IMR-90 (cell line): Measurements from ENCODE around the gene C1orf52.

ENCODE experiments used
- CEBPB ChIP-seq: IDR thresholded peaks from 2 replicates; pipeline ENCODE4 v1.6.1; 2012; ENCODE audit warnings: low read depth, low read length, improper control_type of control experiment
- CHD1 ChIP-seq: IDR thresholded peaks from 2 replicates; pipeline ENCODE4 v1.6.1; 2012; ENCODE audit warnings: low read depth, low read length, improper control_type of control experiment
- CTCF ChIP-seq: conservative IDR thresholded peaks from 2 replicates; pipeline ENCODE4 v1.5.1; 2012; ENCODE audit warnings: mild to moderate bottlenecking, low read depth, low read length, improper control_type of control experiment
- ELK1 ChIP-seq: fragments of 150-350 bp; IDR thresholded peaks from 2 replicates; pipeline ENCODE4 v1.6.1; 2016; ENCODE audit warnings: low read depth, mild to moderate bottlenecking, low read length, moderate library complexity, borderline replicate concordance
- MAFK ChIP-seq: IDR thresholded peaks from 2 replicates; pipeline ENCODE4 v1.6.1; 2012; ENCODE audit warnings: low read depth, low read length, improper control_type of control experiment
- MAZ ChIP-seq: IDR thresholded peaks from 2 replicates; pipeline ENCODE4 v1.6.1; 2012; ENCODE audit warnings: low read depth, mild to moderate bottlenecking, low read length, improper control_type of control experiment, moderate library complexity, borderline replicate concordance
- MXI1 ChIP-seq: IDR thresholded peaks from 2 replicates; pipeline ENCODE4 v1.6.1; 2012; ENCODE audit warnings: low read depth, mild to moderate bottlenecking, low read length, moderate library complexity, borderline replicate concordance
- NFE2L2 ChIP-seq: fragments of 150-350 bp; IDR thresholded peaks from 2 replicates; pipeline ENCODE4 v1.6.1; 2016; ENCODE audit warnings: low read depth, mild to moderate bottlenecking, low read length
- POLR2A ChIP-seq: IDR thresholded peaks from 2 replicates; pipeline ENCODE4 v1.6.1; 2012; ENCODE audit warnings: mild to moderate bottlenecking, low read depth, low read length
- RAD21 ChIP-seq: IDR thresholded peaks from 2 replicates; pipeline ENCODE4 v1.6.1; 2012; ENCODE audit warnings: low read length, improper control_type of control experiment
- RCOR1 ChIP-seq: IDR thresholded peaks from 2 replicates; pipeline ENCODE4 v1.6.1; 2012; ENCODE audit warnings: mild to moderate bottlenecking, low read length, improper control_type of control experiment; ENCODE audit not compliant: insufficient replicate concordance
- RFX5 ChIP-seq: IDR thresholded peaks from 2 replicates; pipeline ENCODE4 v1.8.0; 2012; ENCODE audit warnings: low read depth, mild to moderate bottlenecking, low read length, moderate library complexity
- SMC3 ChIP-seq: fragments of 150-350 bp; IDR thresholded peaks from 2 replicates; pipeline ENCODE4 v1.6.1; 2016; ENCODE audit warnings: low read depth, mild to moderate bottlenecking, antibody characterized with exemption, low read length, moderate library complexity
- TF ChIP-seq, protein P1 (sequence below): fragments of 150-350 bp; IDR thresholded peaks from 2 replicates; pipeline ENCODE4 v1.6.1; 2017; ENCODE audit warnings: mild to moderate bottlenecking, antibody characterized with exemption, low read length, low read depth

DNA sequence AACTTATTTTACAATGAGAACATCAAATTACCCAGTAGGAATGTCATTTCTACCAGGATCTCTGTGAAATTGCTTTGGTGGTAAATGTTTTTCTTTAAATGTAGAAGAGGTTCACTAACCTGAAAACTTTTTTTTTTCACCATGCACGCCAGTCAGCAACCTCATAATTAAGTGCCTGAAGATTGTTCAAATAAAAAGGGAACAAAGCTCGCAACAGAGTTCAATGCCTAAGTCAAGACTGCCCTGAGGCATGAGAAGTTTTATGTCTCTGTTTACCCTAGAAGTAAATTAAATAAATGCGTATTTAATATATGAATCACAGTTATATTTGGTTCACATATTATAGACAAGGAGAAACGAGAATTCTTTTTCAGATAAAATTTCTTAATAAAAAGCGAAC, 44.8 kb downstream of the C1orf52 start:
- no peak for TF ChIP-seq NFE2L2
- TF ChIP-seq MXI1, result no peak
- TF ChIP-seq CTCF, result no peak
- TF ChIP-seq MAFK, result no peak
- no peak for TF ChIP-seq POLR2A
- TF ChIP-seq SMC3, result no peak
- TF ChIP-seq CHD1, result no peak
- TF ChIP-seq ELK1, result no peak
- TF ChIP-seq MAZ, result no peak
- no peak for TF ChIP-seq RCOR1
- no peak for TF ChIP-seq RFX5
- no peak for TF ChIP-seq CEBPB
- no peak for TF ChIP-seq RAD21
- TF ChIP-seq, protein P1, sequence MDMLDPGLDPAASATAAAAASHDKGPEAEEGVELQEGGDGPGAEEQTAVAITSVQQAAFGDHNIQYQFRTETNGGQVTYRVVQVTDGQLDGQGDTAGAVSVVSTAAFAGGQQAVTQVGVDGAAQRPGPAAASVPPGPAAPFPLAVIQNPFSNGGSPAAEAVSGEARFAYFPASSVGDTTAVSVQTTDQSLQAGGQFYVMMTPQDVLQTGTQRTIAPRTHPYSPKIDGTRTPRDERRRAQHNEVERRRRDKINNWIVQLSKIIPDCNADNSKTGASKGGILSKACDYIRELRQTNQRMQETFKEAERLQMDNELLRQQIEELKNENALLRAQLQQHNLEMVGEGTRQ, result no peak
